Mononuclear cell (primary cell): ENCODE measurements around the gene CTBP2. TPM values are rescaled to one million over a fixed set of nuclear protein-coding genes. Genes with fewer than 3 reads are reported as not detected.

ENCODE experiments used
- H3K27me3 ChIP-seq: 2 replicates; pipeline ENCODE4 v1.6.0; 2011; ENCODE audit warnings: low read length, control low read depth; ENCODE audit not compliant: insufficient read depth
- H3K4me1 ChIP-seq: 2 replicates; pipeline ENCODE4 v1.5.1; 2011; ENCODE audit warnings: mild to moderate bottlenecking, low read length, control low read depth; ENCODE audit not compliant: insufficient read depth
- H3K4me3 ChIP-seq: 2 replicates; pipeline ENCODE4 v1.5.1; 2011; ENCODE audit warnings: mild to moderate bottlenecking, low read length, moderate library complexity
- H3K9me3 ChIP-seq: 2 replicates; pipeline ENCODE4 v1.5.1; 2011; ENCODE audit warnings: low read depth, mild to moderate bottlenecking, control low read depth, low read length
- total RNA-seq: library from RNA; depleted of rRNA; stranded (reverse); fragments of >200 nt; gene quantifications from one replicate; pipeline ENCODE4 v1.2.3, GENCODE V29; 2012

CTBP2 gene
- total RNA-seq, 1 donor, result 6.4 TPM

DNA sequence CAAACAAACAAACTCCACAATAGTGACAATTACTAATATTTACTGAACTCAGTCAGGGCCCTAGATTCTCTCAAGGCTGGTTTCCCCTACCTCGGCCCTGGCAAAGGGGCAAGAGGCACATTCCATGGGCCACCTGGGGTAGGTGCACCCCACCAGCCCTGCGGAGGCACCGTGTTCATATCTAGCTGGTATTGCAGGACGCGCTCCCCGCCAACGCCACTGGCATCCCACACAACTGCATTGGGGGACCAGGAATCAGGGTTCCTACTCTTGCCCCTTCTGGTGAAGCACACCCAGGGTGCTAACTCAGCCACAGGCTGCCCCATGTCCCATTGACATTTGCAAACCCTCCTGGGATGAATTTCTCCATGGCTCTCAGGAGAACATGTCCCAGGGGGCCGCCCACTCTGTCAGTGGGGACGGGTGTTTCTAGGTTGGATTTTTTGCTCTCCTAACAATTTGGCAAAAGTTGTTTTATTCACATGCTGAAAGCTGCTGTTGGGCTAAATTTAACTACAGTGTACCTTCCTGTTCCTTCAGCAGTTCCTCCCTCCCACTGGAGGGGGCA is 141.7 kb downstream of the CTBP2 start:
- H3K9me3 ChIP-seq, result no peaks in the 10 kb centered on the region
- no peaks in the 10 kb centered on the region for H3K27me3 ChIP-seq
- H3K4me1 ChIP-seq, result peaks cover 12% of the 10 kb centered on the region
- H3K4me3 ChIP-seq, result no peak overlapping the region

GRCh38 chr10:125017547-125018298 is 142.6 kb downstream of the CTBP2 start:
- Histone ChIP-seq H3K4me1 (peaks cover 12% of the 10 kb centered on the region), H3K9me3 (no peaks in the 10 kb centered on the region), H3K27me3 (no peaks in the 10 kb centered on the region), H3K4me3 (no peak overlapping the region)

- H3K9me3 ChIP-seq, result no peaks in the 10 kb centered on the region
- no peaks in the 10 kb centered on the region for H3K27me3 ChIP-seq
- H3K4me1 ChIP-seq, result peaks cover 12% of the 10 kb centered on the region
- no peak overlapping the region for H3K4me3 ChIP-seq
Observed at GRCh38 chr10:125016611-125017202, 143.7 kb downstream of the CTBP2 start.

DNA sequence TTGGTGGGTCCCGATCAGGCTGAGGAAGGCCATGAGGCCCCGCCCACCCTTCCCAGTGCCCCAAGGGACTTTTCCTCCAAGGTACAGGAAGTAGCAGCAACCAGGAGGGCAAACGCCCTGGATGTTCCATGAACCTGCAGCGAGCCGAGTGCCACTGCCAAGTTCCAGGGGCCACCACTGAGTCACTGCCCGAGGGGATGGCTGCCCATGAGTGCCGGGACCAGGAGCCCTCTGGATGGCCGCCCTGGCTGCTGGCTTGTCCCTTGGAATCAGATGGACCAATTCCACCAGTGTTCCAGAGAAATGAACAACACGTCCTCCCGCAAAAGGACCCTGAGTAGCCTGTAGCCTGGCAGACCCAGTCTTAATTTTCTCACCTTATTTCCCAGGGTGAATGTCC is 144.2 kb downstream of the CTBP2 start:
- Histone ChIP-seq H3K27me3 (no peaks in the 10 kb centered on the region), H3K4me3 (no peak overlapping the region), H3K4me1 (peaks cover 12% of the 10 kb centered on the region), H3K9me3 (no peaks in the 10 kb centered on the region)

GRCh38 chr10:125015356-125015944 is 144.9 kb downstream of the CTBP2 start:
- no peaks in the 10 kb centered on the region for H3K27me3 ChIP-seq
- H3K4me1 ChIP-seq, result peaks cover 12% of the 10 kb centered on the region
- H3K4me3 ChIP-seq, result no peak overlapping the region

GRCh38 chr10:125014836-125015355 is 145.5 kb downstream of the CTBP2 start:
- Histone ChIP-seq H3K4me3 (no peak overlapping the region), H3K27me3 (no peaks in the 10 kb centered on the region), H3K9me3 (no peaks in the 10 kb centered on the region), H3K4me1 (peaks cover 12% of the 10 kb centered on the region)

More at GRCh38 chr10:125015356-125015944, 144.9 kb downstream of the CTBP2 start:
- no peaks in the 10 kb centered on the region for H3K9me3 ChIP-seq

DNA sequence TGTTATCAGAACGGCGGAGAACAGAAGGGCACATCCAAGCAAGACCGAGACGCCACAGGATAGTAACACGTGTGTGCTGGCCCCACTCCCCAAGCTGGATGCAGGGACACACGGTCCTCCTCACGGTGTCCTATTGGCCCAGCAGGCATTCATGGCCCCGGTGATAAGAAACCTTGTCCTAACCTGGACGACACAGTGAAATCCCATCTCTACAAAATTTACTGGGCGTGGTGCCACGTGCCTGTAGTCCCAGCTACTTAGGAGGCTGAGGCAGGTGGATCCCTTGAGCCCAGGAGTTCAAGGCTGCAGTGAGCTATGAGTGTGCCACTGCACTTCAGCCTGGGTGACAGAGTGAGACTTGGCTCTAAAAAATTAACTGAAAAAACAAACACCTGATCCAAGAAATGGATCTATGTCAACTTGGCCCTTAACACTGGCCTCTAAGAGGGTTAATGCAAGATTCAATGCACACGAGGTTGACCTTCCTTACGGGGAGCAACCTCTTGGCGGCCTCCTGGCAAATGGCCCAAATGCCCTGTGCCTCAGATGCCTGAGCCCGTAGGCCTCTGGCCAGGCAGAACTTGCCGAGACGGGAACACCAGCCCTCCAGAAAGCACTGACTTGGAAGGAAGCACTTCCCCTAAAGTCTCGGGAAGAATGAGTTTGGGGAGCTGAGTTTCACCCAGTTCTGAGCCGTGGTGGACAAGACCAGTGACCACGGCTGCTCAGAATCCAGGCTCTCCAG is 146.1 kb downstream of the CTBP2 start:
- Histone ChIP-seq H3K9me3 (no peaks in the 10 kb centered on the region), H3K27me3 (no peaks in the 10 kb centered on the region), H3K4me3 (no peak overlapping the region), H3K4me1 (peaks cover 12% of the 10 kb centered on the region)

- Histone ChIP-seq H3K4me1 (peaks cover 12% of the 10 kb centered on the region), H3K4me3 (no peak overlapping the region), H3K9me3 (no peaks in the 10 kb centered on the region), H3K27me3 (no peaks in the 10 kb centered on the region)
Observed at GRCh38 chr10:125013529-125013872, 146.9 kb downstream of the CTBP2 start.

- H3K27me3 ChIP-seq, result no peaks in the 10 kb centered on the region
- H3K4me1 ChIP-seq, result peaks cover 12% of the 10 kb centered on the region
- no peak overlapping the region for H3K4me3 ChIP-seq
- H3K9me3 ChIP-seq, result no peaks in the 10 kb centered on the region
Observed at GRCh38 chr10:125012851-125013528, 147.4 kb downstream of the CTBP2 start.

GRCh38 chr10:125011926-125012705 is 148.2 kb downstream of the CTBP2 start:
- Histone ChIP-seq H3K4me1 (peaks cover 12% of the 10 kb centered on the region), H3K9me3 (no peaks in the 10 kb centered on the region), H3K27me3 (no peaks in the 10 kb centered on the region), H3K4me3 (no peak overlapping the region)

DNA sequence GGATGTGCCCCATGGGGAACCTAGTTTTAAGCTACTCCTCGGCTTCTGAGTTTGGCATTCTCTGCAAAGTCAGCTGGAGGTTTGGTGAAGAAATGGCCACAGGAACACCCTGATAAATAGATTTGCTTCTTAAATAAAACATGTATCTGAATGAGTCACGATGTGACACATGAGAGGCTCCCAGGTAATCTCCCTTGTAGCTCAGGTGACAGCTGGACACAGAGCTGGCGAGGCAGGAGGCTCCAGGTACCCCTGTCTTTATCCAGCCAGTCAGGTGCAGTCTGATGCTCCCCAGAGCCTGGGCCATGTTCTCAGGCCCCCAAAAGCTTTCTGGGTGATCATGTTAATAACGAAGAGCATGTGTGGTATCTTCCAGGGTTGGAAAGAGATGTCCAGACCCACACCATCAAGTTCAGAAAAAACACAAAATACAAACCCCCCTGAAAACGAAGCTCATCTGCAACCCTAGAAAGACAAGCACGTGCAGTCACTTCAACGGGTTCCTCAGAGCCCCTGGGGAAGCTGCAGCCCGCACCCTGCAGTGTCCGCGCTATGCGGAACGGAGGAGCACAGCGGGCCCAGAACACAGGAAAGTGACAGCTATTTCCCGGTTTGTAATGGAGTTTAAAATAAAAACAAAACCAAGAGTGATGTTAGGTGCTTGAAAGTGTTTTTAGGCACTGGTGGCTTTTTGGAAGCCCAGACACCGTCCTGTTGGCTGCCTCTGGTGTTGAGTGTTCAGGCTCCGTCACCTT is 149.0 kb downstream of the CTBP2 start:
- H3K9me3 ChIP-seq, result no peaks in the 10 kb centered on the region
- H3K4me1 ChIP-seq, result peaks cover 12% of the 10 kb centered on the region
- H3K27me3 ChIP-seq, result no peaks in the 10 kb centered on the region
- no peak overlapping the region for H3K4me3 ChIP-seq

DNA sequence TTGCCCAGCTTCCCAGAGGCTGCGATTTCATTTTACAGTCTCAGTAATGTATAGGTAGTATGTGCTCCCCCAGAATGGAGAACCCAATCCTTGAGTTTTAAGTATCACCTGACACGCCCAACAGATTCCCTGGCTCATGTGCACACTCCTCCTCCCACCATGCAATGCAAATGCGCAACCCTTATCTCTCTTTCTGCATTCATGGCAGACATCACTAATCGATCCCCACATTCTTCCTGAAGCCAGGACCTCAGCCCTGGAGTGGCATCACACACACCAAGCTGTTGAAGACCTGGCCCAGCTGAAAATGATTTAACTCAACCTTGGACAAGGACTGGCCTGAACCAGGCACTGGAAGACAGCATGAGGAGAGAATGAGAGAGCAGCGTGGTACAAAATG is 150.0 kb downstream of the CTBP2 start:
- H3K9me3 ChIP-seq, result no peaks in the 10 kb centered on the region
- H3K4me1 ChIP-seq, result peaks cover 8% of the 10 kb centered on the region
- no peak overlapping the region for H3K4me3 ChIP-seq
- H3K27me3 ChIP-seq, result no peaks in the 10 kb centered on the region

DNA sequence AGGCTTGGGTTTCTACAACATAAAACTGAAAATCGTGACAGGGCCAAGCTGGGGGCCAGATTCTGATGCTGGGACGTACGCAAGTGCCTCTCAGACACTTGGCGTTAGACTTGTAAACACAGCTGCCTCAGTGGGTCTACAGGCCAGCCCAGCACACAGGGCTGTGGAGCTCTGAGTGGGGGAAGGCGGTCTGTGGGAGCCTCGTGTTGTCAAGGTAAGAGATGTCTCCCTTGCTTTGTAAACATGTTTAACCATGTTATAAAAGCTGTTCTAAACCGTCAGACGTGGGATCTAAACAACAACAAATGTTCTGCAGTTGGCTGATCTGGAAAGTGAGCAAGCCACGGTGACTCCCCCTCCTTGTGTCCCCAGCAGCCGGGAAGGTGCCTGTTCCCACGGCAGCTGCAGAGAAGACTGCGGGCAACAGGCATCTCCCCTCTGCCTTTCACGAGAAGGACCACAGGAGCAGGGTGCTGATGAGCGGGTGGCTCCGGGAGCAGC is 150.7 kb downstream of the CTBP2 start:
- H3K27me3 ChIP-seq, result no peaks in the 10 kb centered on the region
- H3K4me1 ChIP-seq, result peaks cover 3% of the 10 kb centered on the region
- no peak overlapping the region for H3K4me3 ChIP-seq
- no peaks in the 10 kb centered on the region for H3K9me3 ChIP-seq
